Skin of body (tissue), 2 donors: ENCODE measurements around the gene NARS2. TPM values are rescaled to one million over a fixed set of nuclear protein-coding genes. Genes with fewer than 3 reads are reported as not detected.

Experiments used
- DNase-seq: peaks from one replicate; lab custom pipeline; 2025; lab: John Stamatoyannopoulos, UW
- total RNA-seq: library from RNA; depleted of rRNA; stranded (reverse); fragments of >200 nt; gene quantifications from one replicate; pipeline ENCODE4 v1.2.3, GENCODE V29; 2014

Gene NARS2
- total RNA-seq, 1 donor from 2014 or later, result 17.3 TPM

GRCh38 chr11:78446210-78446609, 128.5 kb downstream of the NARS2 start:
- no peak for DNase-seq

GRCh38 chr11:78444726-78445125, 129.9 kb downstream of the NARS2 start:
- DNase-seq, result no peak

- DNase-seq, result no peak
Observed at GRCh38 chr11:78441956-78442355, 132.7 kb downstream of the NARS2 start.

DNA sequence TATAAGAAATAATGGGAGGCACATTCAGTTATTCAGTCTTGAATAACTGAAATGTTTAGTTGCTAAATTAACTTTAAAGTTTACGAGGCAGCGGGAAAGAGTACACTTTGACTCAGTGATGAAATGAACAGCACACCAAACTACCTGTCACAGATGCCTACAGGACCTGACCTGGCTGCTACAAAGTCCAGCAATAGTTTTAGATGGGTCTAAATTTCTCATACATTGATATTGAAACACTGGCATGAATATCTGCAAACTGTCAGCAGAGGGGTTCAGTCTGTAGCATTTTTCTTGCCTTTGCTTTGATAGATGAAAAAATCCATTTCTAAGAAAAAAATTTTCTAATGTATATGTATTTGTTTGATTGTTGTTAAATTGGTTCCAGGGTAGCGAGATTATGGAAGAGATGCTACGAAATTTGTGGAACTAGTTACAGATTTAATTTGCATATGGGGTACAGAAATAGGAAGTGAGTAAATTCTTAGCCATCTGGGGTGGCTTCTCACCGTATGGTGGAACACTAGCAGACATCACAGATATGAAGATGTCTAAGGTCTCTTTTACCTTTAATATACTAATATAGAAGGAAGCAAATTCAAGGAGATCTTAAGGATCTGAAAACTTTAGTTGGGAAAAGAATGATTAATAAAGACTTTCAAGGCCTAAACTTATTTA, 136.2 kb downstream of the NARS2 start:
- no peak for DNase-seq

DNA sequence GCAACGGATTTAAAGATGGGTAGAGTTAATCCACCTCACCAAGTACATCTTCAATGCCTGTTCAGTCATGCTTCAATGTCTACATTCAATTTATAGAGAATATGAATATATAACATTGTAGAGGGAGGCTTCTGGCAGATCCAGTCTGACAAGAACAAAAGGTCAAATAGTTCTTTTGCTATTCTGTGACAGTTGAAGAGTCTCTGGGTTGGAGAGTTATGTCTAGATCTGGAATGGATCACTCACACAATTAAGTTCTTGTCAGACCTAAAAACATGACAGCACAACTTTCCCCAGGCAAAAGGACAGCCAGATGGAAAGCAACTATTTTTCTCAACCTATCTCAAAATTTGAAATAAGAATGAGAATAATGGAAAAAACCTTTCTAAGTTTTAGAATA, 141.7 kb downstream of the NARS2 start:
- no peak for DNase-seq

DNA sequence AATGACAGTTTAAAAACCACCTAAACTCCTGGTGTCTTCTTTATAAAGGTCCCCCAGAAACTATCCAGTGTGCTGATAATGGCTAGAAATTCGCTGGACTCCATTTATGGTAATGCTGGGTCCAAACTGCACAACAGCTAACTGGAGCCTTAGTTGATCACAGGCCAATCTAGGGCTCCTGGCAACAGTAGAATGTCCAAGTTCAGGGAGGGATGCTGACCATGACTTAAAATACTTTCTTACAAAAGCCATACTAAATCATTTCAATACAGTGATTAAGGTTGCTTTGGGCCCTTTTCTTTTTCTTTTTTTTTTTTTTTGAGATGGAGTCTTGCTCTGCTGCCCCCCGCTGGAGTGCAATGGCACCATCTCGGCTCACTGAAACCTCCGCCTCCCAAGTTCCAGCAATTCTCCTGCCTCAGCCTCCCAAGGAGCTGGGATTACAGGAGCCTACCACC, 142.6 kb downstream of the NARS2 start:
- no peak for DNase-seq

GRCh38 chr11:78429660-78430059, 145.0 kb downstream of the NARS2 start:
- DNase-seq, result no peak

DNA sequence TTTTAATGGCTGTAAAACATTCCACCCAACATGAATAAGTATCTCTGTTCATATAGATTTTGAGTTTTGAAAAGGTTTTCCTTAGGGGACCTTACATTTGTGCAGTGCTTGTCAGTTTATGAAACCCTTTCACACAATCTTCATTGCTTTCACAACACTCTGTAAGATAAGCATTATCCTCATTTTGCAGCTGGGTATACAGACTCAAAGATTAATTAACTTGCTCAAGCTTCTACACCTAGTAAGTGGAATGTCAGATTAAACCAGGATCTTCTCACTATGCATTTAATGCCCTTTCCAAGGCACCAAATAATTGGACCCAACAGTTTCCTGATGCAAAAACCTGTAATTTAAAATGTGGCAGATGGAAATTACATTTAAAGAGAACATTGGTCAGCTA, 145.5 kb downstream of the NARS2 start:
- no peak for DNase-seq

GRCh38 chr11:78428773-78429172, 145.9 kb downstream of the NARS2 start:
- DNase-seq, result no peak

DNA sequence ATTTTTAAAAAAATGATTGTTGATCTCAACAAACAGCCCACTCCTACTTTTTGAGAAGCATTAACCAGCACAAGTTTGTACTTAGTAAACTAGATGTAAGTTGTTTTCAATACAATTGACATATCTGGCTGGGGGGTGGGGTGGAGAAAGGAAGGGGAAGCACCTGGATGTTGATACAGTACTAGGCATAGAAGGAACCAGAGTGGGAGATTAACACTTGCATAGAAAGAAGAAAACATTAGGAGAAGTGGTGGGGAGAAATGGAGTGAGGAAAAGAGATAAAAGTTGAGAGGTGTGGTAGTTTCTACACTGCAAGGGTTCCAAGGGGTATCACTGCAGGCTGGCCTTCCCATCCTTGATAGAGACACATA, 146.4 kb downstream of the NARS2 start:
- DNase-seq, result no peak

GRCh38 chr11:78427615-78428265, 146.9 kb downstream of the NARS2 start:
- no peak for DNase-seq

GRCh38 chr11:78426845-78427244, 147.8 kb downstream of the NARS2 start:
- DNase-seq, result no peak

GRCh38 chr11:78425399-78426070, 149.1 kb downstream of the NARS2 start:
- no peak for DNase-seq

- no peak for DNase-seq
Observed at GRCh38 chr11:78424334-78425270, 150.1 kb downstream of the NARS2 start.

DNA sequence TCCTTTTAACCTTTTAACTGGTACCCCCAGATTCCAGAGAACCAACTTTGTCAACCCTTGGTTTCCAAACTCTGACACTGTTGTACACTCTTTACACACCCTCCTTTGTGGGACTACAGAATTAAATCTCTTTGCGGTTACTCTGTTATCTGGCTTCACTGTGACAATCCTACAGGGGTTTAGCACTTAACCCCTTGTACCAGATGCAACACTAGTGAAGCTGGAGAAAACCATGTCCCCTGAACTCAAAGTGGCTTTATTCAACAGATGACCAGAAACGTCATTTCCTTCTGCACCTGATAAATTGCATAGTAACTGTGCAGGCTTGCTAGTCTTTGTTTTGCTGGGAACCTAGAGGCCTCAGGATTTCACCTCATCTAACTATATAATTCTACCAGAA, 151.4 kb downstream of the NARS2 start:
- DNase-seq, result no peak

GRCh38 chr11:78420796-78421209, 153.9 kb downstream of the NARS2 start:
- DNase-seq, result no peak

GRCh38 chr11:78420255-78420764, 154.4 kb downstream of the NARS2 start:
- DNase-seq, result peak; percentile 58

- DNase-seq, result peak; percentile 58
Observed at GRCh38 chr11:78419327-78419726, 155.3 kb downstream of the NARS2 start.

DNA sequence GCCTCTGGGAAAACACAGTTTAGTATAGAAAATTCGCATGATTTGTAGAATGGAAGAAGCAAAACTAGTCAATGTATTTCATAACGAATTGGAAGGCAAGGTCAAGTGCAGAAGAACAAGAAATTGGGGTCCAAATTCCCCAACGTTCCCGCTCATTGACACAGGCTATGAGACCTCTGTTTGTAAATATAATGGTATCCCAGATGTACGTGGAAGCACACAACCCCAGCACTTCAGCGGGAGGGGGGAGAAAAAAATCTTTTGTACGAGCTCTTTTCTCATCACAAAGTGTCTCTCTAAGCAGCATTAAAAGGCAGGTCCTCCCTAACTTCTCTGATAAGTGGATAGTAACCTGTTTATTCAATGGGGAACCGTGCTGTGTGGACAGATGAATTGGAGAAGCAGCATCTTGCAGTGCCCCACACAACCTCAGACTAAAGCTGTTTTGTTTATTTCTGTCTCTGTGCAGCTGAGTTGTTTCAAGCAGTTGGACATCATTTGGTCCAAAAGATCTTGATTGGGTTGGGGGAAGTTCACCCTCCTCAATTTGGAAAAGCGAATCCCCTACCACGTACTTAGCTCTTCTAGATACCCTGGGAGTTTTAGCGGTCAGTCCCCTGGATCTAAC, 156.0 kb downstream of the NARS2 start:
- peak; percentile 31 for DNase-seq

- peak; percentile 65 for DNase-seq
Observed at GRCh38 chr11:78417888-78418583, 156.6 kb downstream of the NARS2 start.
